ENCODE data around the gene SH3GL2.

The SH3GL2 gene

DNA sequence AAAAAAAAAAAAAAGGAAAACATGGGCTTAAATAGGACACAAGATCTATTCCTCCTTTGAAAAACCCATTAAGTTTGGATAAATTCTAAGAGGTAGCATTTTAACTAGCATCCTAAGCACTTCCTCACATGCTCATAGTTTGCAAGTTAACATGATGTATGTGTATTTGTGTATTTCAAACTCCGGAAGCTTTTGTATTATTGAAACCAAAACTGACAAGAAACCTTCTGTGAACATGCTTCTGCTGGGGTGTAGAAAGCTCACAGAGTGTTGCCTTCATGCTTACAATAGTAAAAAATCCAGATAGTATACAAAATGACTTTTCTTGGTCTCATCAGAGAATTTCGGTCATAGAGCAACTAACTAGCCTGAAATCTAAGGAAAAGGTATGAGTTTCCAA lies 103.8 kb downstream of the SH3GL2 start:
- no peak for TF ChIP-seq ZFX (IDR thresholded peaks at IDR 0.05; ENCODE audit: borderline replicate concordance)
- TF ChIP-seq, protein P1, sequence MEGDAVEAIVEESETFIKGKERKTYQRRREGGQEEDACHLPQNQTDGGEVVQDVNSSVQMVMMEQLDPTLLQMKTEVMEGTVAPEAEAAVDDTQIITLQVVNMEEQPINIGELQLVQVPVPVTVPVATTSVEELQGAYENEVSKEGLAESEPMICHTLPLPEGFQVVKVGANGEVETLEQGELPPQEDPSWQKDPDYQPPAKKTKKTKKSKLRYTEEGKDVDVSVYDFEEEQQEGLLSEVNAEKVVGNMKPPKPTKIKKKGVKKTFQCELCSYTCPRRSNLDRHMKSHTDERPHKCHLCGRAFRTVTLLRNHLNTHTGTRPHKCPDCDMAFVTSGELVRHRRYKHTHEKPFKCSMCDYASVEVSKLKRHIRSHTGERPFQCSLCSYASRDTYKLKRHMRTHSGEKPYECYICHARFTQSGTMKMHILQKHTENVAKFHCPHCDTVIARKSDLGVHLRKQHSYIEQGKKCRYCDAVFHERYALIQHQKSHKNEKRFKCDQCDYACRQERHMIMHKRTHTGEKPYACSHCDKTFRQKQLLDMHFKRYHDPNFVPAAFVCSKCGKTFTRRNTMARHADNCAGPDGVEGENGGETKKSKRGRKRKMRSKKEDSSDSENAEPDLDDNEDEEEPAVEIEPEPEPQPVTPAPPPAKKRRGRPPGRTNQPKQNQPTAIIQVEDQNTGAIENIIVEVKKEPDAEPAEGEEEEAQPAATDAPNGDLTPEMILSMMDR (IDR thresholded peaks at IDR 0.05) = no peak
- no peak overlapping the region for H3K27ac ChIP-seq

DNA sequence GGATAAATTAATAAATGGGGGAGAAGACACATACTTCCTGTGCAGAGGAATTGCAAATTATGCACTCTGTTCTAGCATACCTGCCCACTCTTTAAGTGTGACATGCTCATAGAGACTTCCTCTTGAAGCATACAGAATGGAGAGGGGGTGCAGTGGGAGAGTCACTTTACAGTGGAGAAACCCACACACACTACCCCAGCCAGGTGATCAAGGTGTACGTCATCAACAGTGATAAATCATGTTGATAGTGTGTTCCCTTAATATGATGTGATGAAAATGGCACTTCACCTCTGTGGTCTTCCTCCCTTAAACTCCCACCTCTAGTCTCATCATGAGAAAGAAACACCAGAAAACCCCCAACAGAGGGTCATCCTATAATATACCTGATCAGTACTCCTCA lies 110.0 kb downstream of the SH3GL2 start:
- TF ChIP-seq, protein P1 (IDR thresholded peaks at IDR 0.05) = no peak
- no peak for TF ChIP-seq ZFX (IDR thresholded peaks at IDR 0.05; ENCODE audit: borderline replicate concordance)
- H3K27ac ChIP-seq = no peak overlapping the region

DNA sequence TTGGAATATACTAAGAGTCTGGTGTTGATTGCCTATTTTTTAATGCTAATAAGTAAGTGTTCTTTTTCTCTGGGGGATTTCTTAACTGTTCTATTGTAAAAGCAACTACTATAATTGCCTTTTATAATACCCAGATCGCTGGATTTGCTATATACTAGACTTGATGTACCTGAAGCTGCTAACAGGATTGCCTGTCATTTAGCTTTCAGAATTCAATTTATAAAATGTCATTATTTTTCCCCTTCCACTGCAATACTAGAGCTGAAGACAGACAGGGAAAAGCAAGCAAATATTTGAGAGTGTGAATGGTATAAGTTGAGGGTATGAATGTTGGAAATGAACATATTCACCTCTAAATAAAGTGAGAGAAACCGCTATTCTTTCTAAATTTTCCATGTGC lies 115.5 kb downstream of the SH3GL2 start:
- no peak overlapping the region for H3K27ac ChIP-seq
- TF ChIP-seq, protein P1 (IDR thresholded peaks at IDR 0.05) = no peak
- no peak for TF ChIP-seq ZFX (IDR thresholded peaks at IDR 0.05; ENCODE audit: borderline replicate concordance)

DNA sequence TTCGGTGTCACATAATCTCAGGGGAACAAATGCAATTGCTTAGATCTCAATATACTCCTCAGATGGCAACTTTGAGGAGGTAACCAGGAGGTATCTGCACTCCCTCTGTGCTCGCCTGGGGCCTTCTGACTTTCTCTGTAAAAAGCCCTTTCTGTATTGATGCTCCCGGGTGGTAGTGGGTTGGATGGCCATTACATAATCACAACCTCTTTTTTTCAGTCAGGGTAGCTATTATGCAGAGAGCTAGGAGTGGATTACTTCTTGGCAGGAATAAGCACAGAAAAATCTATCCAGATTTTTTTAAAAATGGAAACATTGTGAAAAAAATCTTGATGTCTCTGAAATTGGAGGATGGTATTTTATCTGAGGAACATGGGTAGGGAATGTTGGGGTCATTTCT lies 116.6 kb downstream of the SH3GL2 start:
- no peak for TF ChIP-seq ZFX (IDR thresholded peaks at IDR 0.05; ENCODE audit: borderline replicate concordance)
- TF ChIP-seq, protein P1 (IDR thresholded peaks at IDR 0.05) = no peak
- no peak overlapping the region for H3K27ac ChIP-seq

DNA sequence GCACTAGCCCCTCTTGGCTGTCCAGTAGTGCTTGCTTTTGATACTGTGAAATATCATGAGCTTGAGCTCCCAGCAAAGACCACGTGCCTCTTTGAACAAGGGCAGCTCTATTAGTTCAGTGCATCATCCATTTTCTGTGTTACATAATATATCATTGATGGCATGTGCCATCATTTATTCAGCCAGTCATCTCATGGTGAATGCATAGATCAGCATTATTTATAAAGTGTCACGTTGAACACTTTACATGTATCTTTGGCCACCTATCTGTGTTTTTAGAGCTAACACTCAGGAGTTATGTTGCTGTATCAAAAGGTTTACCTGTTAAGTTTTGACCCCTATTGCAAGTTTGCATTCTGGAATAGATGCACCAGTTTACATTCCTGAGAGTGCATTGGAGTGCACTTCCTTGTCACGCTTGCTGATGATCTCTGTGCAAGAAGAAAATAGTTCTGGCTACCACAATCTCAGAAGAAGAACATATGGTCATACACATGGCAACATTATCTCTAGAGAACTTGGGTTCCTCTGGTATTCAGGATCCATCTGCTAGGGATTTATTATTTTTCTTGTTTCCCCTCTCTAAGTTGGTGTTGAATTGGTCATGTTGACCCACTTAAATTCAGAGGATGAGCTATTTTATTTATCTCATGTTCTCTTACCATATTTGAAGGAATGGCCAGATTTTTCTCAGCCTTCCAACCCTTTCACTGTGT lies 120.9 kb downstream of the SH3GL2 start:
- no peak overlapping the region for H3K27ac ChIP-seq
- TF ChIP-seq ZFX (IDR thresholded peaks at IDR 0.05; ENCODE audit: borderline replicate concordance) = no peak
- TF ChIP-seq, protein P1 (IDR thresholded peaks at IDR 0.05) = no peak

DNA sequence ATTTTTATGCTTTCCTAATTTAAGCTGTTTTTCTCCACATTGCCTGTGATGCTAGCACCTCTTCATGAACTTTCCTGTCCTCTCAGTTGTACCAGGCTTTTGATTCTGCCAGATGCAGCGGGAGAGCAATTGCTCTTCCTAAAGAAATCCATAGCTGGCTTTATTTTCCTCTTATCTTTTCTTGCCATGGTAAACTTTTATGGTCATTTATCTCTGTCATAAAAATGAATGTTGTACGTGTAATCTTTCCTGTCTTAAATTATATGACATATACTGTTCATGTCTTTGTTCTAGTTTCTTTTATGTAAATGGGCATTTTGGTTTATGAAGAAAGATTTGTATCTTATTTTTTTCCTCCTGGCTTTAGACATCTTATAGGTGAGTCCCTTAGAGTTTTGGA lies 127.5 kb downstream of the SH3GL2 start:
- TF ChIP-seq, protein P1 (IDR thresholded peaks at IDR 0.05) = no peak
- TF ChIP-seq ZFX (IDR thresholded peaks at IDR 0.05; ENCODE audit: borderline replicate concordance) = no peak
- no peak overlapping the region for H3K27ac ChIP-seq

DNA sequence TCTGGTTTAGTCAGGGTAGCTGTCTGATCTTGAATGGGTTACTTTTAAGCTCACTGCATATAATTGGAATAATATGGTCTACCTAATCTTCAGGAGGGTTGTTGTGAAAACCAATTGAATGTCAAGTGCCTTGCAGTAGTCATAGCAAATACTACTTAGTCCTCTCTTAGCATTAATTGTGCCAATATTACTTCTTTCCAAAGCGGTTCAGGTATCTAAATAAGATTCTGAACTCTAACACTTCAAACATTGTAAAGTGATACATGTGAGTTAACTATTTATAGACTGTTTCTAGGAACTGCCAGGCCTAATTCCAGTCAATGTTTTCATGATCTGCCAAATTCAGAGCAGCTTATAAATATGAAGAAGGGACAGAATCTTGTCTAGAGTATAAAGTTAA lies 140.2 kb downstream of the SH3GL2 start:
- no peak overlapping the region for H3K27ac ChIP-seq
- no peak for TF ChIP-seq ZFX (IDR thresholded peaks at IDR 0.05; ENCODE audit: borderline replicate concordance)
- TF ChIP-seq, protein P1 (IDR thresholded peaks at IDR 0.05) = no peak

Data from 22Rv1 (cell line).